ENCODE data around the gene GPLD1.
"Not testable (repeated sequence)": the region's sequence is repeated elsewhere in the genome, so short reads cannot be mapped to it uniquely, and the experiment has no call there.

Gene GPLD1

GRCh38 chr6:24415753-24416152 lies 73.6 kb downstream of the GPLD1 start:
- H3K4me3 ChIP-seq (replicated peaks; ENCODE audit: low read depth, low read length), result no peak overlapping the region
- TF ChIP-seq CTCF (IDR thresholded peaks at IDR 0.05; ENCODE audit: low read length, missing control alignments), result no peak
- DNase-seq (ENCODE audit: low read depth), result no peak

- DNase-seq (ENCODE audit: low read depth); H3K4me3 ChIP-seq (replicated peaks; ENCODE audit: low read depth, low read length): not testable (repeated sequence)
Measured at GRCh38 chr6:24414531-24414930, 74.8 kb downstream of the GPLD1 start.

- no peak for TF ChIP-seq CTCF (IDR thresholded peaks at IDR 0.05; ENCODE audit: low read length, missing control alignments)
- no peak for DNase-seq (ENCODE audit: low read depth)
- no peak overlapping the region for H3K4me3 ChIP-seq (replicated peaks; ENCODE audit: low read depth, low read length)
Measured at GRCh38 chr6:24412294-24412693, 77.1 kb downstream of the GPLD1 start.

GRCh38 chr6:24410622-24411021 lies 78.8 kb downstream of the GPLD1 start:
- no peak for DNase-seq (ENCODE audit: low read depth)
- TF ChIP-seq CTCF (IDR thresholded peaks at IDR 0.05; ENCODE audit: low read length, missing control alignments), result no peak
- no peak overlapping the region for H3K4me3 ChIP-seq (replicated peaks; ENCODE audit: low read depth, low read length)

GRCh38 chr6:24408719-24409410 lies 80.5 kb downstream of the GPLD1 start:
- no peak for TF ChIP-seq CTCF (IDR thresholded peaks at IDR 0.05; ENCODE audit: low read length, missing control alignments)
- H3K4me3 ChIP-seq (replicated peaks; ENCODE audit: low read depth, low read length), result no peak overlapping the region
- no peak for DNase-seq (ENCODE audit: low read depth)

GRCh38 chr6:24405262-24405661 lies 84.1 kb downstream of the GPLD1 start:
- TF ChIP-seq CTCF (IDR thresholded peaks at IDR 0.05; ENCODE audit: low read length, missing control alignments), result no peak
- no peak overlapping the region for H3K4me3 ChIP-seq (replicated peaks; ENCODE audit: low read depth, low read length)
- DNase-seq (ENCODE audit: low read depth), result no peak

- peak overlapping the region; percentile 92 for H3K4me3 ChIP-seq (replicated peaks; ENCODE audit: low read depth, low read length)
- DNase-seq (ENCODE audit: low read depth), result no peak
- no peak for TF ChIP-seq CTCF (IDR thresholded peaks at IDR 0.05; ENCODE audit: low read length, missing control alignments)
Measured at GRCh38 chr6:24403501-24403824, 85.9 kb downstream of the GPLD1 start.

Measured in fibroblast of pulmonary artery (primary cell).